ENCODE measurements around the gene HOXC9. TPM values are rescaled to one million over a fixed set of nuclear protein-coding genes. Genes with fewer than 3 reads are reported as not detected.
A peak's percentile ranks its signal among the peaks of the same experiment; 100 is the strongest.

HOXC9 gene
- total and polyA plus RNA-seq, 9 of the 15 experiments (the other 6 are each of a cell fraction or from before 2014, with no cell fraction given): 1.1 to 10.5 (median 9.3) TPM

DNA sequence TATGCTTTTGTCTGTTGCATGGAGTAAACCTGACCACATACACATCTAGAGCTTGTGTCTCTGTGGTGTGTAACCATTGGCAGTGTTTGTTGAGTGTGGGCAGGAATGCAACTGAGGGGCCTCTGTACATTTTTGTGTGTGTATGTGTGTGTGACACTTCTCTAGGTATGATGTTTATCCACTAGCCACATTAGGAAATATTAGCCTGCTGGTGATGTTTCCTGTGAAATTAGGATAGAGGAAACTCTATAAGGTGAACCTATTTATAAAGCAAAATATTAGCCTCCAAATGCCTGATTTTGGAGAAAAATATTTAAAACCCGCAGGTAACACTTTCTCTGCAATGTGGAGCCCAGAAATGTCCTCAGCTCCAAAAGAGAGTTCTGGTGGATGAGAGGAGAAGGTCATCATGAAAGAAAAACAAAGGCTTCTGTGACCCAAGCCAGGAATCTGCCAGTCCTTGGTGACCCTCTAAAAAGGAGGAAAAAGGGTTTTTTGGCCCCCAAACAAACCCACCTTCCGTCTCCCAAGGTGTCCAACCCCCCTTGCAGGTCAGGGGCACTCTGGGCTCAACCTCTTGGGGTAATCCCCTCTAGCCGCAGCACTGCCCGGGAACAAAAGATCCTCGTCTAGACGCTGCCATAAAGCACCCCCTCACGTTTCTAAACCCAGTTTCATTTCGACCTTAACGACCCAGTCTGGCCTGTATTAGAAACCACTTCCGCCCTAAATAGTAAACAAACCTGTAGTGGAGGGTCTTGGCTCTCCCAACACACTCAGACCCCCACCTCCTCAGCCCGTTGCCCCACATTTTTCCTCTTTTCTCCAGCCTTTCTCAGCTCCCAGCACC, 22.1 kb upstream of the HOXC9 start:
- DNase-seq (ENCODE audit: extremely low read depth in 1 of 4, low spot score in 3 of 4) (no peak), ATAC-seq (0 out of 3 replicates have a peak, but pooled peaks have one; percentile 21), FAIRE-seq (no peak)
- in situ Hi-C loops (cut with MboI) (no loop called here), intact Hi-C loops (cut with micrococcal nuclease) (no loop called here)
- BruUV-seq (replicated peaks): no TSS peak
- Histone ChIP-seq H3K27me3 (ENCODE audit: control insufficient read depth in 2 of 2, insufficient read depth in 2 of 2, low read length in 2 of 2) (peaks cover 44 to 55% of the 10 kb centered on the region in 2 experiments), H3K4me3 (no peak overlapping the region), H3K36me3 (ENCODE audit: control insufficient read depth, insufficient read depth, low read length) (no peaks in the 10 kb centered on the region), H3K9ac (ENCODE audit: insufficient read depth in 1 of 2, low read depth in 2 of 2, low read length in 2 of 2) (peak overlapping the region in 1 of 2 experiments; percentile 67; a peak in 1 of 4 replicates), H3K27ac (ENCODE audit: extremely low read depth, low read depth, low read length) (no peak overlapping the region), H3K9me1 (ENCODE audit: control insufficient read depth, insufficient read depth, low read length) (no peaks in the 10 kb centered on the region), H3K4me2 (ENCODE audit: insufficient read depth, low read length) (peak overlapping the region; percentile 44), H3K9me3 (replicated peaks; ENCODE audit: control insufficient read depth, insufficient read depth, low read depth, low read length) (no peaks in the 10 kb centered on the region), H3K79me2 (ENCODE audit: control insufficient read depth, insufficient read depth, low read length) (no peaks in the 10 kb centered on the region), H3K4me1 (replicated peaks in 1 of 2; ENCODE audit: control insufficient read depth in 2 of 2, insufficient read depth in 2 of 2, low read length in 2 of 2) (peaks cover 2 to 29% of the 10 kb centered on the region in 2 experiments; a peak in 2 of 5 replicates), H4K20me1 (replicated peaks; ENCODE audit: control insufficient read depth, insufficient read depth, low read length) (peaks cover 5% of the 10 kb centered on the region; the same call in 1 of the 2 replicates), H2AFZ (ENCODE audit: low read depth, low read length) (peak overlapping the region; percentile 76)
- WGBS (ENCODE audit: insufficient coverage, low coverage, missing lambda C conversion rate): 9% methylated on average over 10 of the region's 11 CpGs
- CTCF ChIA-PET (ENCODE audit: low intra/inter-chr PET ratio): no interaction called here
- peak; percentile 29; the same call in 1 of the 2 replicates for TF ChIP-seq SPI1 (IDR thresholded peaks at IDR 0.05; ENCODE audit: borderline replicate concordance, low read depth, low read length)
- no peak for TF ChIP-seq FOXA3 (CRISPR knock-in tag; conservative IDR thresholded peaks at IDR 0.05 in 1 of 2, IDR thresholded peaks at IDR 0.05 in 1 of 2)
- no peak for TF ChIP-seq POLR2H (tag; IDR thresholded peaks at IDR 0.05; ENCODE audit: low read depth)
- no peak for TF ChIP-seq STAT5B (CRISPR knock-in tag; IDR thresholded peaks at IDR 0.05)
- TF ChIP-seq, protein P1, sequence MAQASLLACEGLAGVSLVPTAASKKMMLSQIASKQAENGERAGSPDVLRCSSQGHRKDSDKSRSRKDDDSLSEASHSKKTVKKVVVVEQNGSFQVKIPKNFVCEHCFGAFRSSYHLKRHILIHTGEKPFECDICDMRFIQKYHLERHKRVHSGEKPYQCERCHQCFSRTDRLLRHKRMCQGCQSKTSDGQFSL (CRISPR knock-in tag; IDR thresholded peaks at IDR 0.05): no peak
- TF ChIP-seq, protein P1 (tag; IDR thresholded peaks at IDR 0.05): 0 out of 4 replicates have a peak, but pooled peaks of 1 of the 2 experiments have one; percentile 30
- no peak for TF ChIP-seq ZNF589 (CRISPR knock-in tag; IDR thresholded peaks at IDR 0.05; ENCODE audit: low read depth)
- TF ChIP-seq, protein P2, sequence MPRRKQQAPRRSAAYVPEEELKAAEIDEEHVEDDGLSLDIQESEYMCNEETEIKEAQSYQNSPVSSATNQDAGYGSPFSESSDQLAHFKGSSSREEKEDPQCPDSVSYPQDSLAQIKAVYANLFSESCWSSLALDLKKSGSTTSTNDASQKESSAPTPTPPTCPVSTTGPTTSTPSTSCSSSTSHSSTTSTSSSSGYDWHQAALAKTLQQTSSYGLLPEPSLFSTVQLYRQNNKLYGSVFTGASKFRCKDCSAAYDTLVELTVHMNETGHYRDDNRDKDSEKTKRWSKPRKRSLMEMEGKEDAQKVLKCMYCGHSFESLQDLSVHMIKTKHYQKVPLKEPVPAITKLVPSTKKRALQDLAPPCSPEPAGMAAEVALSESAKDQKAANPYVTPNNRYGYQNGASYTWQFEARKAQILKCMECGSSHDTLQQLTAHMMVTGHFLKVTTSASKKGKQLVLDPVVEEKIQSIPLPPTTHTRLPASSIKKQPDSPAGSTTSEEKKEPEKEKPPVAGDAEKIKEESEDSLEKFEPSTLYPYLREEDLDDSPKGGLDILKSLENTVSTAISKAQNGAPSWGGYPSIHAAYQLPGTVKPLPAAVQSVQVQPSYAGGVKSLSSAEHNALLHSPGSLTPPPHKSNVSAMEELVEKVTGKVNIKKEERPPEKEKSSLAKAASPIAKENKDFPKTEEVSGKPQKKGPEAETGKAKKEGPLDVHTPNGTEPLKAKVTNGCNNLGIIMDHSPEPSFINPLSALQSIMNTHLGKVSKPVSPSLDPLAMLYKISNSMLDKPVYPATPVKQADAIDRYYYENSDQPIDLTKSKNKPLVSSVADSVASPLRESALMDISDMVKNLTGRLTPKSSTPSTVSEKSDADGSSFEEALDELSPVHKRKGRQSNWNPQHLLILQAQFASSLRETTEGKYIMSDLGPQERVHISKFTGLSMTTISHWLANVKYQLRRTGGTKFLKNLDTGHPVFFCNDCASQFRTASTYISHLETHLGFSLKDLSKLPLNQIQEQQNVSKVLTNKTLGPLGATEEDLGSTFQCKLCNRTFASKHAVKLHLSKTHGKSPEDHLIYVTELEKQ (CRISPR knock-in tag; IDR thresholded peaks at IDR 0.05): no peak
- TF ChIP-seq ELF1 (tag; IDR thresholded peaks at IDR 0.05): 0 out of 2 replicates have a peak, but pooled peaks have one; percentile 23
- POLR2A ChIA-PET: interaction anchor here (0.5 to 1.9 kb wide), 4 partner anchors 10 to 554 kb away, joined by 3 to 11 read pairs (median 4); partner anchors contain the start of gene HOXC9
